ENCODE measurements around the gene NPW. TPM values are rescaled to one million over a fixed set of nuclear protein-coding genes. Genes with fewer than 3 reads are reported as not detected.

The NPW gene
- total and polyA plus RNA-seq, 3 donors from 2014 or later, result 3.9 to 8.2 (median 7.3) TPM

- Histone ChIP-seq H3K9me3 (no peaks in the 10 kb centered on the region), H3K36me3 (ENCODE audit: low read depth, missing control alignments) (no peaks in the 10 kb centered on the region), H3K4me1 (peaks cover 6% of the 10 kb centered on the region), H3K27ac (no peak overlapping the region), H3K4me3 (no peak overlapping the region), H3K27me3 (no peaks in the 10 kb centered on the region)
- intact Hi-C loops (cut with DNase I; ENCODE audit: low total_unique reads), result no loop called here
- TF ChIP-seq CTCF (IDR thresholded peaks at IDR 0.05) (no peak), POLR2A (IDR thresholded peaks at IDR 0.05) (no peak)
- 93% methylated on average over 20 to 24 of the region's 24 CpGs for WGBS, 2 donors
- no peak for DNase-seq
These were observed 4.3 kb upstream of the NPW start for GRCh38 chr16:2015117-2015946.

GRCh38 chr16:2015947-2016208, 3.7 kb upstream of the NPW start:
- no peaks in the 10 kb centered on the region for H3K9me3 ChIP-seq
- intact Hi-C loops (cut with DNase I; ENCODE audit: low total_unique reads), result no loop called here
- no peak for DNase-seq
- TF ChIP-seq CTCF (IDR thresholded peaks at IDR 0.05), result no peak
- TF ChIP-seq POLR2A (IDR thresholded peaks at IDR 0.05), result no peak
- H3K4me3 ChIP-seq, result no peak overlapping the region
- H3K27ac ChIP-seq, result no peak overlapping the region
- no peaks in the 10 kb centered on the region for H3K27me3 ChIP-seq
- H3K4me1 ChIP-seq, result peaks cover 6% of the 10 kb centered on the region
- no peaks in the 10 kb centered on the region for H3K36me3 ChIP-seq (ENCODE audit: low read depth, missing control alignments)
- WGBS, 2 donors, result 84 to 87% methylated on average over 7 of the region's 7 CpGs

- 47 to 56% methylated on average over 7 to 13 of the region's 13 CpGs for WGBS, 2 donors
- H3K27me3 ChIP-seq, result no peaks in the 10 kb centered on the region
- peak in 1 of 3 experiments; percentile 15 for TF ChIP-seq CTCF (IDR thresholded peaks at IDR 0.05)
- no peak for TF ChIP-seq POLR2A (IDR thresholded peaks at IDR 0.05)
These were observed 3.1 kb upstream of the NPW start for GRCh38 chr16:2016407-2016922.

GRCh38 chr16:2019921-2020831, 591 bp downstream of the NPW start:
- Histone ChIP-seq H3K36me3 (ENCODE audit: low read depth, missing control alignments) (no peaks in the 10 kb centered on the region), H3K9me3 (no peaks in the 10 kb centered on the region), H3K4me1 (peaks cover 21% of the 10 kb centered on the region), H3K27me3 (no peaks in the 10 kb centered on the region), H3K27ac (no peak overlapping the region), H3K4me3 (peak overlapping the region in 1 of 2 donors; percentile 34)
- 1 to 2% methylated on average over 10 to 83 of the region's 96 CpGs for WGBS, 2 donors
- intact Hi-C loops (cut with DNase I; ENCODE audit: low total_unique reads), result loop anchor here (10.0 kb wide), 1 partner anchor 65 kb away; no protein-coding TSS in a partner anchor
- no peak for DNase-seq
- TF ChIP-seq POLR2A (IDR thresholded peaks at IDR 0.05) (no peak), CTCF (IDR thresholded peaks at IDR 0.05) (no peak)

More at GRCh38 chr16:2016407-2016922, 3.1 kb upstream of the NPW start:
- H3K9me3 ChIP-seq, result no peaks in the 10 kb centered on the region
- no peak overlapping the region for H3K4me3 ChIP-seq
- intact Hi-C loops (cut with DNase I; ENCODE audit: low total_unique reads), result no loop called here
- peaks cover 6% of the 10 kb centered on the region for H3K4me1 ChIP-seq
- H3K36me3 ChIP-seq (ENCODE audit: low read depth, missing control alignments), result no peaks in the 10 kb centered on the region
- H3K27ac ChIP-seq, result no peak overlapping the region
- DNase-seq, result no peak
